Measurements from ENCODE around the gene GALNT13.

- TF ChIP-seq CTCF (IDR thresholded peaks at IDR 0.05) (no peak), EZH2 (IDR thresholded peaks at IDR 0.05; ENCODE audit: borderline replicate concordance, insufficient read depth, low read depth, low read length, poor library complexity, severe bottlenecking) (no peak)
These were observed 590.9 kb downstream of the GALNT13 start for GRCh38 chr2:154462634-154463033.
